Measurements from ENCODE around the gene ZNF396.

GRCh38 chr18:35371412-35372195, 5.5 kb downstream of the ZNF396 start:
- TF ChIP-seq, protein P1, sequence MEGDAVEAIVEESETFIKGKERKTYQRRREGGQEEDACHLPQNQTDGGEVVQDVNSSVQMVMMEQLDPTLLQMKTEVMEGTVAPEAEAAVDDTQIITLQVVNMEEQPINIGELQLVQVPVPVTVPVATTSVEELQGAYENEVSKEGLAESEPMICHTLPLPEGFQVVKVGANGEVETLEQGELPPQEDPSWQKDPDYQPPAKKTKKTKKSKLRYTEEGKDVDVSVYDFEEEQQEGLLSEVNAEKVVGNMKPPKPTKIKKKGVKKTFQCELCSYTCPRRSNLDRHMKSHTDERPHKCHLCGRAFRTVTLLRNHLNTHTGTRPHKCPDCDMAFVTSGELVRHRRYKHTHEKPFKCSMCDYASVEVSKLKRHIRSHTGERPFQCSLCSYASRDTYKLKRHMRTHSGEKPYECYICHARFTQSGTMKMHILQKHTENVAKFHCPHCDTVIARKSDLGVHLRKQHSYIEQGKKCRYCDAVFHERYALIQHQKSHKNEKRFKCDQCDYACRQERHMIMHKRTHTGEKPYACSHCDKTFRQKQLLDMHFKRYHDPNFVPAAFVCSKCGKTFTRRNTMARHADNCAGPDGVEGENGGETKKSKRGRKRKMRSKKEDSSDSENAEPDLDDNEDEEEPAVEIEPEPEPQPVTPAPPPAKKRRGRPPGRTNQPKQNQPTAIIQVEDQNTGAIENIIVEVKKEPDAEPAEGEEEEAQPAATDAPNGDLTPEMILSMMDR (conservative IDR thresholded peaks at IDR 0.05; ENCODE audit: low read depth in 2 of 2): no peak
- TF ChIP-seq POLR2AphosphoS5 (IDR thresholded peaks at IDR 0.05; ENCODE audit: low read depth) (no peak), EZH2 (IDR thresholded peaks at IDR 0.05; ENCODE audit: low read depth, unreplicated experiment) (no peak), NANOG (IDR thresholded peaks at IDR 0.05; ENCODE audit: borderline replicate concordance) (no peak), EZH2phosphoT487 (IDR thresholded peaks at IDR 0.05; ENCODE audit: unreplicated experiment) (no peak), REST (IDR thresholded peaks at IDR 0.05; ENCODE audit: unreplicated experiment) (no peak), JUNB (IDR thresholded peaks at IDR 0.05; ENCODE audit: unreplicated experiment) (no peak), ETS1 (IDR thresholded peaks at IDR 0.05) (no peak), ZNF114 (CRISPR knock-in tag; IDR thresholded peaks at IDR 0.05) (no peak), CREB1 (CRISPR knock-in tag; IDR thresholded peaks at IDR 0.05; ENCODE audit: low read depth) (no peak), STAT1 (IDR thresholded peaks at IDR 0.05; ENCODE audit: unreplicated experiment) (no peak)
- TF ChIP-seq, protein P2, sequence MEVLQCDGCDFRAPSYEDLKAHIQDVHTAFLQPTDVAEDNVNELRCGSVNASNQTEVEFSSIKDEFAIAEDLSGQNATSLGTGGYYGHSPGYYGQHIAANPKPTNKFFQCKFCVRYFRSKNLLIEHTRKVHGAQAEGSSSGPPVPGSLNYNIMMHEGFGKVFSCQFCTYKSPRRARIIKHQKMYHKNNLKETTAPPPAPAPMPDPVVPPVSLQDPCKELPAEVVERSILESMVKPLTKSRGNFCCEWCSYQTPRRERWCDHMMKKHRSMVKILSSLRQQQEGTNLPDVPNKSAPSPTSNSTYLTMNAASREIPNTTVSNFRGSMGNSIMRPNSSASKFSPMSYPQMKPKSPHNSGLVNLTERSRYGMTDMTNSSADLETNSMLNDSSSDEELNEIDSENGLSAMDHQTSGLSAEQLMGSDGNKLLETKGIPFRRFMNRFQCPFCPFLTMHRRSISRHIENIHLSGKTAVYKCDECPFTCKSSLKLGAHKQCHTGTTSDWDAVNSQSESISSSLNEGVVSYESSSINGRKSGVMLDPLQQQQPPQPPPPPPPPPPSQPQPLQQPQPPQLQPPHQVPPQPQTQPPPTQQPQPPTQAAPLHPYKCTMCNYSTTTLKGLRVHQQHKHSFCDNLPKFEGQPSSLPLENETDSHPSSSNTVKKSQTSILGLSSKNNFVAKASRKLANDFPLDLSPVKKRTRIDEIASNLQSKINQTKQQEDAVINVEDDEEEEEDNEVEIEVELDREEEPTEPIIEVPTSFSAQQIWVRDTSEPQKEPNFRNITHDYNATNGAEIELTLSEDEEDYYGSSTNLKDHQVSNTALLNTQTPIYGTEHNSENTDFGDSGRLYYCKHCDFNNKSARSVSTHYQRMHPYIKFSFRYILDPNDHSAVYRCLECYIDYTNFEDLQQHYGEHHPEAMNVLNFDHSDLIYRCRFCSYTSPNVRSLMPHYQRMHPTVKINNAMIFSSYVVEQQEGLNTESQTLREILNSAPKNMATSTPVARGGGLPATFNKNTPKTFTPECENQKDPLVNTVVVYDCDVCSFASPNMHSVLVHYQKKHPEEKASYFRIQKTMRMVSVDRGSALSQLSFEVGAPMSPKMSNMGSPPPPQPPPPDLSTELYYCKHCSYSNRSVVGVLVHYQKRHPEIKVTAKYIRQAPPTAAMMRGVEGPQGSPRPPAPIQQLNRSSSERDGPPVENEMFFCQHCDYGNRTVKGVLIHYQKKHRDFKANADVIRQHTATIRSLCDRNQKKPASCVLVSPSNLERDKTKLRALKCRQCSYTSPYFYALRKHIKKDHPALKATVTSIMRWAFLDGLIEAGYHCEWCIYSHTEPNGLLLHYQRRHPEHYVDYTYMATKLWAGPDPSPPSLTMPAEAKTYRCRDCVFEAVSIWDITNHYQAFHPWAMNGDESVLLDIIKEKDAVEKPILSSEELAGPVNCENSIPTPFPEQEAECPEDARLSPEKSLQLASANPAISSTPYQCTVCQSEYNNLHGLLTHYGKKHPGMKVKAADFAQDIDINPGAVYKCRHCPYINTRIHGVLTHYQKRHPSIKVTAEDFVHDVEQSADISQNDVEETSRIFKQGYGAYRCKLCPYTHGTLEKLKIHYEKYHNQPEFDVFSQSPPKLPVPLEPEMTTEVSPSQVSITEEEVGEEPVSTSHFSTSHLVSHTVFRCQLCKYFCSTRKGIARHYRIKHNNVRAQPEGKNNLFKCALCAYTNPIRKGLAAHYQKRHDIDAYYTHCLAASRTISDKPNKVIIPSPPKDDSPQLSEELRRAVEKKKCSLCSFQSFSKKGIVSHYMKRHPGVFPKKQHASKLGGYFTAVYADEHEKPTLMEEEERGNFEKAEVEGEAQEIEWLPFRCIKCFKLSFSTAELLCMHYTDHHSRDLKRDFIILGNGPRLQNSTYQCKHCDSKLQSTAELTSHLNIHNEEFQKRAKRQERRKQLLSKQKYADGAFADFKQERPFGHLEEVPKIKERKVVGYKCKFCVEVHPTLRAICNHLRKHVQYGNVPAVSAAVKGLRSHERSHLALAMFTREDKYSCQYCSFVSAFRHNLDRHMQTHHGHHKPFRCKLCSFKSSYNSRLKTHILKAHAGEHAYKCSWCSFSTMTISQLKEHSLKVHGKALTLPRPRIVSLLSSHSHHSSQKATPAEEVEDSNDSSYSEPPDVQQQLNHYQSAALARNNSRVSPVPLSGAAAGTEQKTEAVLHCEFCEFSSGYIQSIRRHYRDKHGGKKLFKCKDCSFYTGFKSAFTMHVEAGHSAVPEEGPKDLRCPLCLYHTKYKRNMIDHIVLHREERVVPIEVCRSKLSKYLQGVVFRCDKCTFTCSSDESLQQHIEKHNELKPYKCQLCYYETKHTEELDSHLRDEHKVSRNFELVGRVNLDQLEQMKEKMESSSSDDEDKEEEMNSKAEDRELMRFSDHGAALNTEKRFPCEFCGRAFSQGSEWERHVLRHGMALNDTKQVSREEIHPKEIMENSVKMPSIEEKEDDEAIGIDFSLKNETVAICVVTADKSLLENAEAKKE (CRISPR knock-in tag; IDR thresholded peaks at IDR 0.05): no peak

Measured in GM23338 (cell line).